ENCODE measurements around the gene FAM240A.
A peak's percentile ranks its signal among the peaks of the same experiment; 100 is the strongest.

The FAM240A gene

GRCh38 chr3:46627078-46627477 is 14.8 kb downstream of the FAM240A start:
- TF ChIP-seq POLR2AphosphoS5 (IDR thresholded peaks at IDR 0.05; ENCODE audit: low read depth, low read length) (no peak), FOXP2 (optimal IDR thresholded peaks at IDR 0.05; ENCODE audit: borderline replicate concordance, extremely low read depth, extremely low read length, insufficient read depth) (no peak), REST (IDR thresholded peaks at IDR 0.05; ENCODE audit: insufficient read depth in 1 of 2, low read depth in 2 of 2, low read length in 2 of 2) (no peak), SIN3A (IDR thresholded peaks at IDR 0.05; ENCODE audit: borderline replicate concordance, insufficient read depth, low read length) (no peak), TAF1 (IDR thresholded peaks at IDR 0.05; ENCODE audit: borderline replicate concordance, insufficient read depth, low read length) (no peak)

- no peak for TF ChIP-seq SIN3A (IDR thresholded peaks at IDR 0.05; ENCODE audit: borderline replicate concordance, insufficient read depth, low read length)
- TF ChIP-seq POLR2AphosphoS5 (IDR thresholded peaks at IDR 0.05; ENCODE audit: low read depth, low read length): no peak
- TF ChIP-seq REST (IDR thresholded peaks at IDR 0.05; ENCODE audit: insufficient read depth in 1 of 2, low read depth in 2 of 2, low read length in 2 of 2): no peak
- TF ChIP-seq FOXP2 (optimal IDR thresholded peaks at IDR 0.05; ENCODE audit: borderline replicate concordance, extremely low read depth, extremely low read length, insufficient read depth): no peak
- TF ChIP-seq TAF1 (IDR thresholded peaks at IDR 0.05; ENCODE audit: borderline replicate concordance, insufficient read depth, low read length): no peak
Observed at GRCh38 chr3:46628901-46629369, 16.6 kb downstream of the FAM240A start.

- TF ChIP-seq POLR2AphosphoS5 (IDR thresholded peaks at IDR 0.05; ENCODE audit: low read depth, low read length) (no peak), FOXP2 (optimal IDR thresholded peaks at IDR 0.05; ENCODE audit: borderline replicate concordance, extremely low read depth, extremely low read length, insufficient read depth) (peak; percentile 54)
Observed at GRCh38 chr3:46629551-46630517, 17.5 kb downstream of the FAM240A start.

GRCh38 chr3:46632792-46633191 is 20.5 kb downstream of the FAM240A start:
- TF ChIP-seq SIN3A (IDR thresholded peaks at IDR 0.05; ENCODE audit: borderline replicate concordance, insufficient read depth, low read length) (no peak), TAF1 (IDR thresholded peaks at IDR 0.05; ENCODE audit: borderline replicate concordance, insufficient read depth, low read length) (no peak), FOXP2 (optimal IDR thresholded peaks at IDR 0.05; ENCODE audit: borderline replicate concordance, extremely low read depth, extremely low read length, insufficient read depth) (no peak), POLR2AphosphoS5 (IDR thresholded peaks at IDR 0.05; ENCODE audit: low read depth, low read length) (no peak), REST (IDR thresholded peaks at IDR 0.05; ENCODE audit: insufficient read depth in 1 of 2, low read depth in 2 of 2, low read length in 2 of 2) (no peak)

GRCh38 chr3:46634856-46635255 is 22.5 kb downstream of the FAM240A start:
- TF ChIP-seq SIN3A (IDR thresholded peaks at IDR 0.05; ENCODE audit: borderline replicate concordance, insufficient read depth, low read length): no peak
- no peak for TF ChIP-seq TAF1 (IDR thresholded peaks at IDR 0.05; ENCODE audit: borderline replicate concordance, insufficient read depth, low read length)
- TF ChIP-seq POLR2AphosphoS5 (IDR thresholded peaks at IDR 0.05; ENCODE audit: low read depth, low read length): no peak
- TF ChIP-seq FOXP2 (optimal IDR thresholded peaks at IDR 0.05; ENCODE audit: borderline replicate concordance, extremely low read depth, extremely low read length, insufficient read depth): no peak
- no peak for TF ChIP-seq REST (IDR thresholded peaks at IDR 0.05; ENCODE audit: insufficient read depth in 1 of 2, low read depth in 2 of 2, low read length in 2 of 2)
